DND-41 (cell line): Measurements from ENCODE around the gene VIL1.

Experiments used
- CTCF ChIP-seq: IDR thresholded peaks from 2 replicates; pipeline ENCODE4 v1.5.1; 2012; ENCODE audit warnings: borderline replicate concordance, low read length, moderate library complexity, mild to moderate bottlenecking; ENCODE audit not compliant: poor library complexity, severe bottlenecking; ENCODE audit errors: extremely low read depth
- EZH2 ChIP-seq: IDR thresholded peaks from 3 replicates; pipeline ENCODE4 v1.6.1; 2012; ENCODE audit warnings: borderline replicate concordance, low read depth, mild to moderate bottlenecking, moderate library complexity, low read length, inconsistent platforms; ENCODE audit not compliant: severe bottlenecking

GRCh38 chr2:218381916-218382366 is 37.0 kb upstream of the VIL1 start, which contains the start of gene SLC11A1:
- no peak for TF ChIP-seq CTCF
- TF ChIP-seq EZH2 = no peak
